GM19099 (cell line): ENCODE measurements around the gene SLPI.

ENCODE experiments used
- POLR2A ChIP-seq: IDR thresholded peaks from 3 replicates; pipeline ENCODE4 v1.6.1; 2011; ENCODE audit warnings: low read depth; ENCODE audit not compliant: insufficient read length; ENCODE audit errors: extremely low read depth

Gene SLPI

DNA sequence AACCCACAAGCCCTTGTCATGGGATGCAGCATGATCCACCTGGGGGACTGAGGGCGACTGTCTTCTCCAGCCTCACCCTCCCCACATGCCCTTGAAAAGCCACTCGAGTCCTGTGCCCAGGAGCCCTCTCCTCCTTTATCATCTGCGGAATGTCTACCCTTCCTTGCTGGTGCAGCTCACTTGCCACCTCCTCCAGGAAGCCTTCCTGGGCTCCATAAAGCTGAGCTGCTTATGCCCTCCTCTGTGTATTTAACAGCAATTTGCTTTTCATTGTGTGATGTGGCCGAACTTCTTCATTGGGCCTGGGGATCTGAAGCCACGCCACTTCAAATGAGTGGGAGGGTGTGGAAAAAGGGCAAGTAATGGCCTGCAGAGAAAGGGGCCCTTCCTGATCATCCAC, 34.5 kb upstream of the SLPI start:
- TF ChIP-seq POLR2A: no peak

DNA sequence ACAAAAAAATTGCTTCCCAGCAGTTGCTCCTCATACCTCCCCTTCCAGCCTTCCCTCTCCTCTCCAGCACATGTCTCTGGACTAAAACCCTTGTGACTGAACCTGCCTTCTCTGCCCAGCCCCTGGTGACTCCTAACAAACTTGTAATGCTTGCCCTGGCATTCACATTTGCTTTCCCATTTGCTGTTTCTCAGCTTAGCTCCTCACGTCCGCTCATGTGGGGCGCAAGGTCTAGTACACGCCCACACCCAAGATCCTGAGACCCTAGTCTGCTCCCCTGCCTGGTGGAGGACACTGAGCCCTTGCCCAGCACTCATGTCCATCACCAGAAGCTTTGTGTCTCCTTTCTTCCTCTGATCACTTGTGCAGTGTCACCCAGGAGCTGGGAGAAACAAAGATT, 34.0 kb upstream of the SLPI start:
- no peak for TF ChIP-seq POLR2A

DNA sequence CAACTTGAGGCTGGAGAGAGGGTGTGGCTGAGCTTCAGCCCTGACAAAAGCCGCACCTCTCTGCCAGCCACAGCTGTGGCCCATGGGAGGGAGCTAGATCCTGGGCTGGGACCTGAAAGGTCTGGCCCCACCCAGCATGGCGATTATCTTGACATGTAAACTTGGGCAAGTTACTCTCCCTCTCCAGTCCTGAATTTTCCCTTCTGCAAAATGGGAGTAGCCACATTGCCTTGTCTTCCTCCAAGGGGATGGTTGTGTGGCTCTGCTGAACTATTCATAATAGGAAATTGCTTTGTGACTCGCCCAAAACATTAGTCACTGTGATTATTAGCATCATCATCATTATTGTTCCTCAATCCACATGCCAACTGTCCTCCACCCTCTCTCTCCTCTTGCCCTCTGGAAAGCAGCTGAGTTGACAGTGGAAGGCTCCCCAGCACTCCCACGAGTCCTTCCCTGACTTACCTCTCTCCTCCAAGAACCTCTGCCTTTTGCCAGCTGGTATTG, 29.2 kb upstream of the SLPI start:
- no peak for TF ChIP-seq POLR2A

DNA sequence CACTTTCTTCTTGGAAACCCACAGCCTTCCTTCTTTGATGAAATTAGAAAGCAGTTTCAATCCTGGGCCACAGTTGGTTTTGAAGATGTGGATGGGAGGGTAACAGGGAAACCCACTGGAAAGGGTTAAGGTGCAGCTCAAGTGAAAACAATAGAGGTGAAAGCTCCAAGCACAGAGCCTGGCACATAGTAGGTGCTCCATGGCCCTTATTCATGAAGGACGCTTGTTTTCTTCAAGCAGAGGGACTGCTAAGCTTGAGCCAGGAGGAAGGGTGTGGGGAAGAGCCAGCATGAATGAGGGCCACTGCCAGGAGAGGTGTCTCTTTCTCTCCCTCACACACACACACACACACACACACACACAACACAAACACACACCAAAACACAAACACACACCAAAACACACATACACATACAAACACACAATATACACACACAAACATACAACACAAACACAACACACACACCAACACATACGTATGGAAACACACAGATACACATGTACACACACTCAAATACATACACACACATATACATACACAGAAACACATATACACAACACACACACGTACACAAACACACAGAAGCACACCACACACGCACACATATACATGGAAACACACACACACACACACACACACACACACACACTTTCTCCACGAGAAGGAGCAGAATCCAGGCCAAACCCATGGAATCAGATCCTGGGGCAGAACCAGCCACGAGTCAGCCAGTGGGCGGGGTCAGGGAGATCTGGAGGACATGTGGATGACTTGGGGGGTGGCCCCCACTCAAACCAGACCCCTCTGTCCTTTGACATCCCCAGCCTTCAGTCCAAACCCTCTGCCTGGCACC, 28.6 kb upstream of the SLPI start:
- no peak for TF ChIP-seq POLR2A

DNA sequence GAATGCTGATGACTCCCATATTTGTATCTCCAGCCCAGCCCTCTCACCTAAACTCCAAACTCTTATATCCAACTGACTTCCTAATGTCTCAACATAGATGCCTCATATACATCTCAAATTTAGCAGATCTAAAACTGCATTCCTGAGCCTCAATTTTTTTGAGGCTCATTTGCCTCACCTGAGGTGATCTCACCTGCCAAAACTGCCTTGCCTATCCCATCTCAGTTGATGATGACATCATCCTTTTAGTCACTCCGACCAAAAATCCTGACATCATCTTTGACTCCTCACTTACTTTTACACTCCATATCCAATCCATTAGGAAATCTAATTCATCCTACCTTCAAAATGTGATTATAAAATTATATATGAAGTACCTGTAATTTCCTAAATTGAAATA, 25.6 kb upstream of the SLPI start:
- no peak for TF ChIP-seq POLR2A

DNA sequence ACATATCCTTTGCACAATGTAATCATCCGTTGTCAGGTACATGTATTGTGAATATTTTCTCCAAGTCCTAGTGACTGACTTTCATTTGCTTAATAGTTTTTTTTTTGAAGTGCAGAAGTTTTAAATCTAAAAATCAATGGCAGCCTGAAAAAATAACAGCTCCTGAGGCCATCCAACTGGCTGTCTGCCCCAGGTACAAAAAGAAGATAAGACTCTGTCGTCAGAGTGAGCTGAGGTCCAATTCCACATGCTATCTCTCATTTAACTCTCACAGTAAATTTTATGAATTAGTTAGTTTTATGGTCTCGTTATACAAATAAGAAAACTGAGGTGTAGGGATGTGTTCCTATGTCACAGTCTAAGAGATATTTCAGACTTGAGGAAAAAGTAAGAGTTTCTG, 21.0 kb upstream of the SLPI start:
- no peak for TF ChIP-seq POLR2A

DNA sequence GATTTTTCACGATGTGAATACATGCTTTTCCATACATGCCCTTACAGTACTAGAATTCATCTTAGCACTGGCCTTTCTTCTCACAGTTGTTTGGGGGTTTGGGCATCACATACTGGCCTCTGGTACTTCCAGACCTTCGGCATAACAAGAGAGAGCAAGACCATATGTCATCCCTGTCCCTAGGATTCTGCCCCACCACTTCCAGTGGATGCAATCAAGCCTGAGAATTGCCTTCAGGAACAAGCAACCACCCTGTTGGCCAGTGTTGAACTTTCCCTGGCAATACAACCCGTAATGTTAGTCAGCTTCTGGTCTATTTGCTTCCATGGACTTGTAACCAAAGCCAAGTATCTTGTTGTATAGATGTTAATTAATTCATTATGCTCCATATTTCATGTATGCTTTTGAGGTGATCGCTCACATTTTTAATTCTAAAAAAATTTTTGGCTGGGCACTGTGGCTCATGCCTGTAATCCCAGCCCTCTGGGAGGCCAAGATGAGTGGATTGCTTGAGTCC, 15.4 kb upstream of the SLPI start:
- TF ChIP-seq POLR2A: no peak

DNA sequence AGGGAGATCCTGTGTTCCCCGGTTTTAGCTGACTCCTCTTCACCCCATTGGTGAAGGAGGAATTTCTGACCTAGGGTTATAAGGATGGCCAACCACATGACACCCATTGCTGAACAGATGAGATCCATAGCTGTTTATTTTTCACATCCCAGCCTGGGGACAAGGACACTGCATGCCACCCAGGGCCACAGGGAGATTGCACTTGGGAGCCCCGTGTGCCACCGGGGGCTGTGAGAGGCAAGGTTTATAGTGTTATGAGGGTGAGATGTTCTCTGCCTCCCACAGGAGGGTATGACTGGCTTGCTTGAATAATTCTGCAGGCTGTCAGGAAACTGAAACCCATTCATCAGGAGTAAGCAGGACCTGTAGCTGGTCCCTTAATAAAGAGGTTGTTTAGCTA, 14.7 kb upstream of the SLPI start:
- no peak for TF ChIP-seq POLR2A

DNA sequence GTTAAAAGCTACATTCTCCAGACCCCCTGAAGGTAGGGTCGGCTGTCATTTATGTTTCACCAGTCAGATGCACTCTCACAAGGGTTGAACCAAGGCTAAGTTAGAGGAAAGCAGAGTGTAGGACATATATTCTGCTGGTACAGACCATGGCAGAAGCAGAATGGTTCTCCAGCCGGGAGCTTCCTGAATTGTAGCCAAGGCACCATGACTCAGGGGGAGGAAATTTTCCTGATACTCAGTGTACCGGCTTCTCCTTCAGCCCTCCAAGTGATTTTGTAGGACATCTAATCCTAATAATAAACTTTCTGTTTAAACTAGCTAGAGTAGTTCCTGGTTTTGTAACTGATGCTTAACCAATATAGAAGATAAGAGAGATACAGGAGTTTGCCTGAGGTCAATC, 14.2 kb upstream of the SLPI start:
- no peak for TF ChIP-seq POLR2A

DNA sequence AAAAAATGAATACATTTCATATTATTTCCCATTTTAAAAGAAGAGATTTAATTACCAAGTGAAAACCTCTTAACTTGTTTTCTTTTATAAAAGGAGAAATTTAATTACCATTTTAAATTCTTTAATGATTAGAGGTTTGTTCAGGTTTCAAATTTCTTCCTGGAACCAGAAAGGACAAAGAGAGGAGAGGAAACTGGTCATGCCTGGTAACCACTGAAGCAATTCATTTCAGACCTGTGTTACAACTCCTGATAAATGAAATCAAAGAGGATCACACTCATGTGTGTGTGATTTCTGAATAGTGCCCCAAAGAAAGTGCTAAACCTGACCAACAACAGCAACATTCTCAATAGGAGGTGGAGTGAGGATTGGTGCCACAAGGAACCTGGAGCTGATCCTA, 12.6 kb upstream of the SLPI start:
- no peak for TF ChIP-seq POLR2A

DNA sequence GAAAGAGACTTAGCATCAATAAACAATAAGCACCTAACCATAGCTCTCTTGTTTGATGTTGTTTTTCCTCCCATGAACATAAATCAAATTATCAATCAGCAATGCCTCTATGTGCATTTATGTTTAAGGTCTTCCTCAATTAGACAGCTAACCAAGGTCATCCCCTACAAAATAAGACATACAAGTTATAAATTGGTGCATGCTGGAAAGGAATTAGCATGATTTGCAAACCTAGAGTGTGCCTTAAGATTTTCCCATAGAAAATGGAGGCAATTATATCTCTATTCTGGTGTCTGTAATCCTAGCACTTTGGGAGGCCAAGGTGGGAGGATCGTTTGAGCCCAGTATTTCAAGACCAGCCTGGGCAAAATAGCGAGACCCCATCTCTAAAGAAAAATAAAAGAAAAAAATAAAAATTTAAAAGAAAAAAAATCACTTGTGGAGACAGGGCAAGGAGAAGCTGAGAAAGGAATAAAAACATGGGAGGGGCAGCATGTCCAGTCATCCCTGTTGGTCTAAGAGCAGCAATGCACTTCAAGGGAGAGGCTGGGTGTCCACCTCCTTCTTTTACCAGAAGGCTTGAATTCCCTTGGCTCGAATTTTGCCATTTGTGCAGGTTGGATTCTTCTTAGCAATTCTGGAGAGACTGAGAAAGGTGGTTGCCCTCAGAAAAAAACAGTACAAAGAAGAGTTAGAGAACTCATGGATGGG, 9.3 kb upstream of the SLPI start:
- TF ChIP-seq POLR2A: no peak

DNA sequence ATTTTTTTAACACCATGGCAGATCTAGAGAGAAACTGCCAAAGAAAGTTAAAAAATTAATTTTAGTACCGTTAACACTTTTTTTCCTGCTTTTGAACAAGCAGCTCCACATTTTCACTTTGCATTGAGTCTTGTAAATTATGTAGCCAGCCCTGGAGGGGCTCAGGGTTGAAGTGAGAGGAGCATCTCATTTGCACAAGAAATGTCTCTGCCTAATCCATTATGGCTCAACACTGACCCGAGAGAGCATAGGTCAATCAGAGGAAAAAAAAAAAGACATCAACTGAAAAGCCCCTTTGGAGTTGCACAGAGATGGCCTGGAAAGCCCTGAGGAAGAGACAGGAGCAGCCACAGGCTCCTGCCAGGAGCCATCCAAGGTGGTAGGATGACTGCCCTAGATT, 4.3 kb upstream of the SLPI start:
- no peak for TF ChIP-seq POLR2A

DNA sequence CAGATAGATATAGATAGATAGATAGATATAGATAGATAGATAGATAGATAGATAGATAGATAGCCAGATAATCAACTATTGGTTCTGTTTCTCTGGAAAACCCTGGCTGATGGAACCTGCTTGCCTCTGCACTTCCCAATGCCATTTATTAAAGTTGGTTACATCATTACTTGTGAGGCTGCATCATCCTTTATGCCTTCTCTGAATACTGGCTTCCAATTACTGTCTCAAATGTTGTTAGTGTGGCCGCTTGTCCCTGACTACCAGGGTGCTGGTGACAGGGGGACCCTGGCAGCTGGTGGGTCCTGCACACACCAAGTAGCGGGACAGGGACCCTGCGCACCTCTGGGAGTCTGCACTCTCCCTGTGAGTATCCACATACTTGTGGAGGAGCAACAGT, 3.9 kb upstream of the SLPI start:
- TF ChIP-seq POLR2A: no peak

DNA sequence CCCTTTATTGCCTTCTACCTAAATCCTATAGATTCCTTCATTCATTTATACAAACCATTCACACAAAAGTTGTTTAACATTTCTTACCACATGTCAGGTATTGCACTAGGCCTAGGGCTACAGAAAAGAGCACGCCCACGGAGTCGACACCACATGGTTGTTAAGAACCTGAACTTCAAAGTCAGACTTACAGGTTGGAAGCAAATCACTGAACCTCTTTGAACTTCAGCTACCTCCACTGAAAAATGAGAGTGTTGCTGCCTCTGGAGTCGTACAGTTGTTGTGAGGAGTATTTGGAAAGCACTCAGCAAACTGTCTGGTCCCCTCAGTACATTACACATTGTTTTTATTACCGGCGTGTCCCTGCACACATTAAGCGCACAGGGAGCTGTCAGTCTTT, 3.3 kb upstream of the SLPI start:
- no peak for TF ChIP-seq POLR2A

DNA sequence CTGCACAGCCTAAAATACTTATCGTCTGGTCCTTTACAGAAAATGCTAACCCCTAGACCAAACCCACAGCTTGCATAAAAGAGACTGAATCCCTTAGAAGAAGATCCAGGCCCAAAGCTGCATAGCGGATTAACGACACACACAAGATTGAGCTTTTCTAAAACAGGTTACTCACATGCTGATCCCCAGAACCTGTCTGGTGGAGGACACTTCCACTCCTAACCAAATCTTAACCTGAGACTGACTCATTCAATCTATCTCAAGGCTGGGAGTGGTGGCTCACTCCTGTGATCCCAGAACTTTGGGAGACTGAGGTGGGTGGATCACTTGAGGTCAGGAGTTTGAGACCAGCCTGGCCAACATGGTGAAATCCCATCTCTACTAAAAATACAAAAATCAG, 2.8 kb upstream of the SLPI start:
- no peak for TF ChIP-seq POLR2A

DNA sequence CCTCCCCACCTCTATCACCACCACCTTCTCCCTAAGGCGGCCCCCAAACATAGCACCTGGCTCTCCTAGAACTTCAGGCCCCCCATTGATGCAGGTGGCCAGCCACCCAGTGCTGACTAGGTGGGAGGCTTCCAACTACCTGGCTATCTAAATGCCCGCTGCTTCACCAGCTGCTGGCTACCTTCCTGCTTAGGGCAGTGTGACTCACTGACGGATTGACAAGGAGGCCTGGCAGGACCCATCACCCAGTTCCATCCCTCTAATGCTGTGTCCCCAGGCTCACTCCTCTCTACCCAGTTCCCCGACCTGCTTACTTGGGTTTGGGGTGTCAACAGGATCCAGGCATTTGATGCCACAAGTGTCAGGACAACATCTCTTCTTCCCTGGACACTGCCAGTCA, 1.1 kb downstream of the SLPI start:
- TF ChIP-seq POLR2A: no peak
